Measurements from ENCODE around the gene TARBP2. TPM values are rescaled to one million over a fixed set of nuclear protein-coding genes. Genes with fewer than 3 reads are reported as not detected.

Gene TARBP2
- total and polyA plus RNA-seq, 12 donors = 7.0 to 21.2 (median 11.1) TPM

GRCh38 chr12:53461059-53461458 is 40.0 kb upstream of the TARBP2 start:
- peaks cover 18 to 100% (median 98%) of the 10 kb centered on the region in 9 donors for H3K36me3 ChIP-seq
- H3K27me3 ChIP-seq = no peaks in the 10 kb centered on the region
- H3K27ac ChIP-seq = peak overlapping the region in 8 of 10 donors; percentile 29 to 75 (median 62)
- no peaks in the 10 kb centered on the region for H3K9me3 ChIP-seq
- H3K4me3 ChIP-seq = no peak overlapping the region
- DNase-seq = peak in 1 of 2 donors; percentile 79
- peak; percentile 67 to 94 (median 86) for ATAC-seq
- 41 to 53% methylated on average over 3 of the region's 3 CpGs for WGBS, 2 donors
- TF ChIP-seq CTCF (IDR thresholded peaks at IDR 0.05) = no peak
- H3K4me1 ChIP-seq = peaks cover 6 to 75% (median 56%) of the 10 kb centered on the region in 9 donors
- intact Hi-C loops (cut with DNase I) = no loop called here

DNA sequence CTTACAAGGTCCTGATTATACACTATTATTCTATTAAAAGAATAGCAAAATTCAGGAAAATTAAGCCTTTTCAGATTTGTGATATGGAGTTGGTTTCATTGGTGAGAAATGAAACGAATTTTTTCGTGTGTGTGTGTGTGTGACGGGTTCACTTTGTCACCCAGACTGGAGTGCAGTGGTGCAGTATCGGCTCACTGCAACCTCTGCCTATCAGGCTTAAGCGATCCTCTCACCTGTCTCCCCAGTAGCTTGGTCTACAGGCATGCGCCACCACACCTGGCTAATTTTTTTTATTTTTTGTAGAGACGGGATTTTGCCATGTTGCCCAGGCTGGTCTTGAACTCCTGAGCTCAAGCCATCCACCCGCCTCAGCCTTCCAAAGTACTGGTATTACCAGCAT is 39.5 kb upstream of the TARBP2 start:
- 62 to 70% methylated on average over 8 of the region's 8 CpGs for WGBS, 2 donors
- no peak for ATAC-seq
- H3K36me3 ChIP-seq = peaks cover 18 to 100% (median 98%) of the 10 kb centered on the region in 9 donors
- no peaks in the 10 kb centered on the region for H3K9me3 ChIP-seq
- intact Hi-C loops (cut with DNase I) = no loop called here
- H3K4me1 ChIP-seq = peaks cover 6 to 77% (median 61%) of the 10 kb centered on the region in 9 donors
- no peak for TF ChIP-seq CTCF (IDR thresholded peaks at IDR 0.05)
- H3K27me3 ChIP-seq = no peaks in the 10 kb centered on the region
- H3K27ac ChIP-seq = peak overlapping the region in 8 of 10 donors; percentile 29 to 75 (median 60)
- H3K4me3 ChIP-seq = peak overlapping the region in 1 of 10 donors; percentile 10
- no peak for DNase-seq

DNA sequence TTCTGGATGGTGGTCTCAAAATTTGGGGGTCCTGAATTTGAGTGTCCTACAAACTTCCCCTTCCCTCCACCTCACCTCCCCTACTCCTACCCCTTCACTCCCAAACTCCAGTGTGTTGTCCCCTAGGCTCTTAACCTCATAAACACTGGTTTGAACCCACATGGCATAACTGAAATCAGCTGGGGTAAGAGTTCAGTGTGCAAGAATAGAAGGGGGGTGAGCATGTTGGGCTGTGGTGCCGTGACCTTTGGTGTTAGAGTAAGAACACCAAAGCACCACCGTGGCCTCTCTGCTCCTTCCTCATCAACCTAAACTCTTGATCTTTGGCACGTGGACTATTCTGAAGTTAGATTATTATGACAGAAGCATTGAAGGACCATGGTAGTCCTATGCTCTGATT is 38.1 kb upstream of the TARBP2 start:
- ATAC-seq (no peak), DNase-seq (no peak)
- WGBS, 2 donors = 31 to 57% methylated on average over 3 of the region's 3 CpGs
- H3K4me1 ChIP-seq = peaks cover 6 to 85% (median 64%) of the 10 kb centered on the region in 9 donors
- H3K27ac ChIP-seq = peak overlapping the region in 6 of 10 donors; percentile 19 to 75 (median 36)
- H3K27me3 ChIP-seq = no peaks in the 10 kb centered on the region
- H3K4me3 ChIP-seq = no peak overlapping the region
- no peak for TF ChIP-seq CTCF (IDR thresholded peaks at IDR 0.05)
- H3K9me3 ChIP-seq = no peaks in the 10 kb centered on the region
- intact Hi-C loops (cut with DNase I) = no loop called here
- H3K36me3 ChIP-seq = peaks cover 22 to 100% (median 98%) of the 10 kb centered on the region in 9 donors

DNA sequence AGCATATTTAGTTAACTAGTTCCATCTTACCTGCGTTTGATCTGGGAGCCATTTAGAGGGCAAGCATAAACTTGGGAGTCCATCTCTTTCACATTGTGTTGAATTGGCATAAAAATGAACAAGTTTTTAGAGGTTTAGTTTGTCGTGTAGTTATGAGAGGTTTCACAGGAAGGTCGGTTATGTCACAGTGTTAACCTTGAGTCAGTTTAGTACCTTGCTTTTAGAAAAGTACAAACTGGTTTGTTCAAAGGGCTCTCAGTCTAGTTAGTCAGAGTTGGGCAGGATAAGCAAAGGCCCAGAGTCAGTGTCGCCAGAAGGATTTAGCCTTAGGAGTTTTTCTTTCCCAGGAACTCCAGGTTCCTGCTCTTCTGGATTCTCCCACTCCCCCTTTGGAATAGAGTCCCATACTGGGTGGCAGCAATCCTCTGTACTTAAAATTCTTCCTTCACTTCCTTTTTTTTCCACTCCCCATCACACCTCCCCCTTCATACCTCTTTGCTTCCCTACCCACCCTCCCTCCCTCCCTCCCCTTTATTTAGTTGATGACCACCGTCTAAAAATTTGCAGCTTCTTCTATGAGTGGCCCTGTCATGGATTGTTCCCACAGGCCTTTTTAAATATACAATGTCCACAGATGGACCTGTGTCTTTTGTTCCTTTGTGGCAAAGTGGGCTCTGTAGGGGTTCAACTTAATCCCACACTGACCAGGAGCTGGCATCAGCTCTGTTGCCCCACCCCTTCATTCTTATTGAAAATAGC is 37.1 kb upstream of the TARBP2 start:
- Histone ChIP-seq H3K9me3 (no peaks in the 10 kb centered on the region), H3K27ac (peak overlapping the region in 7 of 10 donors; percentile 17 to 75 (median 41)), H3K4me1 (peaks cover 6 to 93% (median 68%) of the 10 kb centered on the region in 9 donors), H3K27me3 (no peaks in the 10 kb centered on the region), H3K36me3 (peaks cover 22 to 100% (median 100%) of the 10 kb centered on the region in 9 donors), H3K4me3 (no peak overlapping the region)
- intact Hi-C loops (cut with DNase I) = no loop called here
- WGBS, 2 donors = 39 to 46% methylated on average over 5 of the region's 5 CpGs
- no peak for TF ChIP-seq CTCF (IDR thresholded peaks at IDR 0.05)
- ATAC-seq (peak in 1 of 8 donors; percentile 1), DNase-seq (no peak)

Data from heart right ventricle (tissue), 16 donors.